Gastroesophageal sphincter (tissue), 3 donors: ENCODE data around the gene PNLIP.

ENCODE experiments used
- EP300 ChIP-seq: sonication (generic); formaldehyde crosslinking; IDR thresholded peaks from one replicate; pipeline ENCODE4 v1.6.1; 2017; ENCODE audit warnings: antibody characterized with exemption, mild to moderate bottlenecking
- POLR2AphosphoS5 ChIP-seq: sonication (generic); formaldehyde crosslinking; IDR thresholded peaks from one replicate; pipeline ENCODE4 v1.6.1; 2017; ENCODE audit warnings: antibody characterized with exemption
- TF ChIP-seq, protein P1 (sequence below), 4 experiments: fragments of 200-600 bp in 2 of 4; fragments of 450-650 bp in 2 of 4; sonication (generic) in 1 of 4; IDR thresholded peaks; one replicate each; pipeline ENCODE4 v1.5.1; 2017 to 2019; ENCODE audit warnings: antibody characterized with exemption in 4 of 4, mild to moderate bottlenecking in 2 of 4, moderate library complexity in 2 of 4

- TF ChIP-seq POLR2AphosphoS5 (no peak), EP300 (no peak)
- TF ChIP-seq, protein P1, sequence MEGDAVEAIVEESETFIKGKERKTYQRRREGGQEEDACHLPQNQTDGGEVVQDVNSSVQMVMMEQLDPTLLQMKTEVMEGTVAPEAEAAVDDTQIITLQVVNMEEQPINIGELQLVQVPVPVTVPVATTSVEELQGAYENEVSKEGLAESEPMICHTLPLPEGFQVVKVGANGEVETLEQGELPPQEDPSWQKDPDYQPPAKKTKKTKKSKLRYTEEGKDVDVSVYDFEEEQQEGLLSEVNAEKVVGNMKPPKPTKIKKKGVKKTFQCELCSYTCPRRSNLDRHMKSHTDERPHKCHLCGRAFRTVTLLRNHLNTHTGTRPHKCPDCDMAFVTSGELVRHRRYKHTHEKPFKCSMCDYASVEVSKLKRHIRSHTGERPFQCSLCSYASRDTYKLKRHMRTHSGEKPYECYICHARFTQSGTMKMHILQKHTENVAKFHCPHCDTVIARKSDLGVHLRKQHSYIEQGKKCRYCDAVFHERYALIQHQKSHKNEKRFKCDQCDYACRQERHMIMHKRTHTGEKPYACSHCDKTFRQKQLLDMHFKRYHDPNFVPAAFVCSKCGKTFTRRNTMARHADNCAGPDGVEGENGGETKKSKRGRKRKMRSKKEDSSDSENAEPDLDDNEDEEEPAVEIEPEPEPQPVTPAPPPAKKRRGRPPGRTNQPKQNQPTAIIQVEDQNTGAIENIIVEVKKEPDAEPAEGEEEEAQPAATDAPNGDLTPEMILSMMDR (IDR thresholded peaks at IDR 0.05) = no peak
Measured at GRCh38 chr10:116548301-116548700, 2.6 kb downstream of the PNLIP start.
